GM18519 (cell line): ENCODE data around the gene BLM.

Experiments
- ATAC-seq: cut with Tn5 transposase; IDR thresholded peaks from one replicate; pipeline ENCODE4 v1.9.1; 2021; ENCODE audit warnings: mild to moderate bottlenecking, moderate library complexity; ENCODE audit not compliant: unreplicated experiment, low FRiP score

Gene BLM

DNA sequence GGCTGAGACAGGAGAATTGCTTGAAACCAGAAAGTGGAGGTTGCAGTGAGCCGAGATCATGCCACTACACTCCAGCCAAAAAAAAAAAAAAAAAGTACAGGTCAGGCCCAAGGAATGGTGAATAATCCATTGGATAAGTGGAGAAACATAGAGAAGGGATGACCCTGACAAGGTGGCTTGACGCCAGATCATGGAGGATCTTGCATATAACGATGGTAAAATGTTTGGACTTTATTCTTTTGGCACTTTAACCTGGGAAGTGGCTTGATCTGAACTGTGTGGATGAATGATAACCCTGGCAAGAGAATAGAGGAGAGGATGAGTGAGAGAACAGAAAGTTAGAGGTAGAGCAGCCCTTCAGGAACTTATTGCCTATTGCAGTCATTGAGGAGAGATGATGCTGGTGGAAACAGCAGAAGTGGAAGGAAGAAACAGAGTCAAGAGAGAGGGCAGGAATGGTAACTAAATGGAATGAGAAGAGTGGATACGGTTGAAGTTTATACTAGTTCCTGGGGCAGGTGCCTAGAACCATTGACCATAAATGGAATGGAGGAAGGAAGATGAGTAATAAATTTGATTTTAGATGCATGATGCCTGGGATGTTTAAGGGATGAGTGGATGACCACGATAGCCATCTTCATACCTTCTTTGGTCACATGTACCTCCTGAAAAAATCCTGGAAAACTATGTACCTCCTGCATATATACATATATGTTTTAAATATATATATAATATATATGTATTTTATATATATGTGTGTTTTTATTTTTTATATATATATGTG lies 57.8 kb downstream of the BLM start:
- ATAC-seq: no peak

DNA sequence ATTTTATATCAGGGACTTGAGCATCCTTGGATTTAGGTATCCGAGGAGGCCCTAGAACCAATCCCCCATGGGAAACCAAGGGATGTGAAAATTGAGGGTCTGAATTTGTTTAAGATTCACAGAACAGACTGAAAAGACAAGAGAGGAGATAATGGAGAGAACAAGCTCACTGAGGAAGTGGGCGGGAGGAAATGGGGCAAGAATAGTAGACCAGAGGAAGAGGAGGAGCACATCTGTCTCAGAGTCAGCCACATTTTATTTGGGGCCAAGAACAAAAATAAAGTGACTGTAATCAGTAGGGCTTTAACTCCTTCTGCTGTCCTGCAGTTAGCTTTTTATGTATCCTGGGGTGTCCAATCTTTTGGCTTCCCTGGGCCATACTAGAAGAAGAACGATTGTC lies 63.8 kb downstream of the BLM start:
- no peak for ATAC-seq

DNA sequence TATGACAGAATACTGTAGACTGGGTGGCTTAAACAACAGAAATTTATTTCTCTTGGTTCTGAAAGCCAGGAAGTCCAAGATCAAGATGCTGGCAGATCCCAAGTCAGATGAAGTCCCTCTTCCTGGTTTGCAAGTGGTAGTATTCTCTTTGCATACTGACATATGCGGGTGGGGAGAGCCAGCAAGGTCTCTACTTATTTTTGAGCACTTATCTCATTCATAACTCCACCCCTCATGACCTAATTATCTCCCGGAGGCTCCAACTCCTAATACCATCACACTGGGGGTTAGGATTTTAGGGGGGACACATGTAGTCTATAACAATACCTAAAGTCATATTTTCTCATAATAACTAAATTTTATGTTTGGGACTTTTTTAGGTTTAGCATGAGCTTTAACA lies 65.3 kb downstream of the BLM start:
- ATAC-seq: no peak

DNA sequence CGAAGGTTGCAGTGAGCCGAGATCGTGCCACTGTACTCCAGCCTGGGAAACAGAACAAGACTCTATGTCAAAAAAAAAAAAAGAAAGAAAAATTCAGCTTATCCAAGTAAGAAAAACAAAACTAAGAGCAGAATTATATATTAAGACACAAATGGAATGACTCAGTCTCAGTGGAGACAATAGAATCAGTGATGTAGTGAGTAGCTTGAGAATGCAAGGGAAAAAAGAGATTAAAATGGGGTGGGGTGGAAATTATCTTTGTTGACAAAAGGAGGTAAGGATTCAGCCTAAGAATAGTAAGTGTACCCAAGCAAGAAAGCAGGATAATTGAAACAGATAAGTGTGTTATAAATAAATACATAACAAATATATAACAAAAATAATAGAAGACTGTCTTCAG lies 70.7 kb downstream of the BLM start:
- ATAC-seq: no peak

DNA sequence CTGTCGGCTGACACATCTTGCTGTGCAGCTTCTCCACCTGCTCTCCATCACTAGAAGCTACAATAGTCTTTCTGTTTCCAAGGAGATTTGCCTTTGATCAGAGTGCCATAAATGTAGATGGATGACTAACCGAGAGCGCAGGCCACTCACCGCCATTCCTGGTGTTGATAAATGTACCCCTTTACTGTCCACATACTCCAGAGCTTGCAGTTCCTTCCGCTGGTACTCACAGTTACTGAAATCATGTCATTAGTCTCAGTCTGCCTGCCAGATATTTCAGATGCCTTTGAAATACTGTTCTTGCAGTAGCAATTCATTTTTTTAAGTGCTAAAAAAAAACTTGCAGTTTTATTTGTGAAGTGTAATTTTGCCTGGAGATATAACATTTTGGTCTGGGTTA lies 72.3 kb downstream of the BLM start:
- no peak for ATAC-seq

DNA sequence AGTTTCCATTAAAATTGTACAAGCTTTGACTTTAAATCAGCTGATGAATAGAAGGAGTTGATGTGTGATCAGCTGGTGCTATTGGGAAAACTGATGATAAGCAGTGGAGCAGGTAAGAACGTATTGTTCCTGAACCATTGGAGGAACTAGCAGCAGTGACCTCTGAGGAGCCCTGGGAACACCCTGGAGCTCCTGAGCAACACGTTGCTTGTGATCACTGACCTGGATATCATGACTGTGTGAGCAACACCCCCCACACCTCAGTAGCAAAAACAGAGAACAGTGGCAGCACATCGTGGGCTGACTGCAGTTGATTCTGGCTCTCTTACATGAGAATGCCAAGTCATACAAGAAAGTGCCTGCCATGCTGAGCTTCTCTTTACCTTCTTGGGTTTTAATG lies 72.9 kb downstream of the BLM start:
- no peak for ATAC-seq

DNA sequence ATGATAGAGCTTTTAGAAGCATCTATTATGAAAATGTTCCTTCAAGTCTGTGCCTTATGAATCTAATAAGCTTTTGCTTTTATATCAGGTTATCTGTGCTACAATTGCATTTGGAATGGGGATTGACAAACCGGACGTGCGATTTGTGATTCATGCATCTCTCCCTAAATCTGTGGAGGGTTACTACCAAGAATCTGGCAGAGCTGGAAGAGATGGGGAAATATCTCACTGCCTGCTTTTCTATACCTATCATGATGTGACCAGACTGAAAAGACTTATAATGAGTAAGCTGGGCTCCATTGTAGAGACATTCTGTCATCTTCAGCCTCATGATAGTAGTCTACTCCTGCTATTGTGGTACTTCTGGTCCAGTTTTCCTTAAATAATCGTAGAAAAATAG lies 73.4 kb downstream of the BLM start:
- ATAC-seq: no peak

DNA sequence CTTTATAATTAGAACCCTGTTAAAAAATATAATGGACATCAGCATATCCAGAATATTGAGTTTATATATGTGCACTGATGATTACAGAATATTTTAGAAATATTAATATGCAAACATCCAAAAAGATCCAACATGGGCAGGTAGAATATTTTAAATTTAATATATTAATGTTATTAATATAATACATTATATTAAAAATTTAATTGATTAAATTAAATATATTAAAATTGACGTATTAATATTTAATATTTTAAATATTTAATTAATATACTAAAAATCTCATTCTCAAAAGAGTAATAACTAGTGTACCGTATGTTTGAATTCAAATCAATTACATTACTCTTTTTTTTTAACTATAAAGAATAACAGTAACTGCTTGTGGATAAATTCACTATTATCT lies 77.4 kb downstream of the BLM start:
- no peak for ATAC-seq

DNA sequence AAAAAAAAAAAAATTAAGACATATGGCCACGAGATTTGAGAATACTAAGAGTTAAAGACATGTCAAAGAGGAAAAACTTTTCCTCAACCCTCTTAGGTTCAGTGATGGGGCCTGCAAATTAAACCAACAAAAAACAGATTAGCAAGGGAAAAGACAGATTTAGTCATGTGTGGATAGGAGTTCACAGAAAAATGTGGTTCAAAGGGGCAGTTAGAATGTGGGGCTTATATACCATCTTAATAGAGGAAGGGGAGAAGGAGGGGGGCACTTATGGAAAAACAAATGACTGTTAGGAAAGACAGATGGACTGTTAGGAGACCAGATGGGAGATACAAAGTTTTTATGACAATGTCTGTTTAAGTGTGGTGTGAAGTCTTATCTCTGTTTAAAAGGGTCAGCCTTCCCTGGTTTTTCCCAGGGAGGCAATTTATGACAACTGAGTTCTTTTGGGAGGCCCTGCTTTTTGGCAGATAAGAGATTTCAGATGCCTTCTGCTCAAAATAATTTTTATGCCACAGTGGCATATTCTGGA lies 82.6 kb downstream of the BLM start:
- no peak for ATAC-seq

DNA sequence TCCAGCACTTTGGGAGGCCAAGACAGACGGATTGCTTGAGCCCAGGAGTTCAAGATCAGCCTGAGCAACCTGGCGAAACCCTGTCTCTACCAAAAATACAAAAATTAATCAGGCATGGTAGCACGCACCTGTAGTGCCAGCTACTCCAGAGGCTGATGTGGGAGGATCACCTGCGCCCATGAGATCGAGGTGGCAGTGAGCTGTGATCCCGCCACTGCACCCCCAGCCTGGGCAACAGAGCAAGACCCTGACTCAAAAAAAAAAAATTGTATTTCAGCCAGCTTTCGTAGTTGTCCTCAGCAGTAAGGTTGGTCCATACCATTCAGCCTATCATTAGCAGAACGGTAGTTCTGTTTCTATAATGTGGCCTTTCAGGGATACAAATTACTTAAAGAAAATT lies 84.7 kb downstream of the BLM start:
- ATAC-seq: no peak

DNA sequence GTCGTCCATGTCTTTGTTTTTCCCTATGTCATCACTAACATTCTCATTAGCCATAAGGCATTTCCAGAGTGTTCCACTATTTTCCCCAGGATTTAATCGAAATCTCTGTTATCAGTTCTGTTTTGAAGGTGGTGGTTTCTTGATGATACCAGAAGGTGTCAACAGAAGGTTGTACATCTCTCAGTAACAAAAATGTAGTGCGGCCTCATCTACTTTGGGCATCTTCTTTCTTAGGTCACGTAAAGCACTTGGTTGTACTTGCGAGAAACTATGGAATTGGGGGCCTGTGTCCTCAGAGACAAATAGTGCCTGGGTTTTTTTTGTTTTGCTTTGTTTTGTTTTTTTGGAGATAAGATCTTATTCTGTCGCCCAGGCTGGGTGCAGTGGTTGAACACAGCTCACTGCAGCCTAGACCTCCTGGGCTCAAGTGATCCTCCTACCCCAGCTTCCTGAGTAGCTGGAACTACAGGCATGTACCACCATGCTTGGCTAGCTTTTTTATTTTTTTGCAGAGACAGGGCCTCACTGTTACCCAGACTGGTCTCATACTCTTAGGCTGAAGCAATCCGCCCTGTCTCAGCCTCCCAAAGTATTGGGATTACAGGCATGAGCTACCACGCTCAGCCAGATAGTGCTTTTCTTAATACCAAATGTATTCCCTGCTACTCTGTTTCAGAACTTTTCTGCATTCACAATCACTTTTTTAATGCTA lies 90.1 kb downstream of the BLM start:
- ATAC-seq: no peak

DNA sequence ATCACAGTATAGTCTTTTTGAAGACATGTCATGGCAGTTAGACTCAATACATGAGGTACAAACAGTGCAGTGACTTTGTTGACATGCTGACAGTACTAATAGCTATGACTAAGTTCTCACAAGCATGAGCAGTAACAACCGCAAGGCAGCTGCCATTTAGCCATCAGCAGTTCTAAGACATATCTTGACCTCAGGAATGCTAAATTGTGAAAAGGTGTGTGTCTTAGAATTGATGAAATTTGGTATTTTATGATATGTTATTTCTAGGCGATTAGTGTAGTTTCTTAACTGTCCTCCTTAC lies 90.6 kb downstream of the BLM start:
- no peak for ATAC-seq

DNA sequence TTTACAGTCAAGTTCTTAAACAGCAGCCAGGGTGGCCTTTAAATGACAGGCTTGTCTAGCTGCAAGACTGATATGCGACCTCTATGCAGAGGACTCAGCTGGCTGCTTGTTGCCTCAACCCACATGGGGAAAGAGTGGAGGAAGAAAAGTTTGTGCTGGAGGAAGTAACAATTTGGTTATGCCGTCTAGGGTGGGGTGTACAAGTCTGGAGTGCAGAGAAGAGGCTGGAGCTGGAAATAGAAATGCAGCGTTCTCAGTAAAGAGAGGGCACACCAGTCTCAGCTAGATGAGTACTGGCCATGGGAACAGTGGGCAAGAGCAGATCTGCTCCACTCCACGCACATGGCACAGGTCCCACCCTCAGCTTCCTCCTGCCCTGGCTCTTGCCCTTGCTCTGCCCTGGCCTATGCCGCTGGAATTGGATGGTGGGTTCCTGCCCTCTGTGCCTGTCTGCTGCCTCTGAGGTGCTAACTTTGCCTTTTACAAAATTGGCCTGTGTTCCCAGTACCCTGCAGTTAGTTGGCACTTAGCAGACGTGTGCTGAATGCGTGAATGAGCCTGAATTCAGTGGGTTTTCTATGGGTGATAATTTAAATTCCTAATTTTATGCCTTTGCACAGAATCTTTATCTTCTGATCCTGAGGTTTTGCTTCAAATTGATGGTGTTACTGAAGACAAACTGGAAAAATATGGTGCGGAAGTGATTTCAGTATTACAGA lies 91.5 kb downstream of the BLM start:
- no peak for ATAC-seq

DNA sequence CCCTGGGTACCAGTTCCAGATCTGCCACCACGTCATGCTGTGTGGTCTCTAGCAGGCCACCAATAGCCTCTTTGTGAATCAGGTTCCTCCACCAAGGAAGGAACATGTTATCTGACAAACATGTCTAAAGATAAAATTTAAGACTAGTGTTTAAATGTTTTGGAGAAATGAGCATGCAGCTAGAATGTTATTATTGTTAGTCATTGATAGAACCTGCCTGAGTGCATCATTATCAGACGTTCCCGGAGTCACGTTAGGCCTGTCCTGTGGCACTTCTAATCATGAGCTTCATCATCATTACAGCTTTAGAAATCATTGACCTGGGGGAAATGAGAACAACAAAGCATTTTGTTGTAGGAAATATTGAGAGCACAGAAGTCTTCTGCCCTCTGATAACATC lies 92.4 kb downstream of the BLM start:
- no peak for ATAC-seq

DNA sequence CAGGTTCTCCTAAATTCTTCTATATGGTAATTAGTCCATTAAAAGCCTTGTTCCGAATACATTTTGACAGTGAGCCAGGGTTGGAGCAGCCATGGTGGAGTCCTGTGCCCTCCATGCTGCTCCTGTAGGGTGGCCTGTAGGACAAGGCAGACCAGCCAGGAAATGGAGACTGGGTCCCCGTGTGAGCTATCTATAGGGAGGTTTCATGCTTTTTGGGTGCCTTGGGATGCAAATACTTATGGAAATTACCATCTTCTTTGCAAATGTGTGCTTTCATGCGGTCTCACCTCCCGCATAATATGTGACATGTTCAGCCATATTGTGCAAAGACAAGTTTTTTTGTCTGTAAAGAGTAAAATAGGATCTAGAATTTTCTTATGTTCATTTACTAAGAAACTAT lies 93.2 kb downstream of the BLM start:
- no peak for ATAC-seq

DNA sequence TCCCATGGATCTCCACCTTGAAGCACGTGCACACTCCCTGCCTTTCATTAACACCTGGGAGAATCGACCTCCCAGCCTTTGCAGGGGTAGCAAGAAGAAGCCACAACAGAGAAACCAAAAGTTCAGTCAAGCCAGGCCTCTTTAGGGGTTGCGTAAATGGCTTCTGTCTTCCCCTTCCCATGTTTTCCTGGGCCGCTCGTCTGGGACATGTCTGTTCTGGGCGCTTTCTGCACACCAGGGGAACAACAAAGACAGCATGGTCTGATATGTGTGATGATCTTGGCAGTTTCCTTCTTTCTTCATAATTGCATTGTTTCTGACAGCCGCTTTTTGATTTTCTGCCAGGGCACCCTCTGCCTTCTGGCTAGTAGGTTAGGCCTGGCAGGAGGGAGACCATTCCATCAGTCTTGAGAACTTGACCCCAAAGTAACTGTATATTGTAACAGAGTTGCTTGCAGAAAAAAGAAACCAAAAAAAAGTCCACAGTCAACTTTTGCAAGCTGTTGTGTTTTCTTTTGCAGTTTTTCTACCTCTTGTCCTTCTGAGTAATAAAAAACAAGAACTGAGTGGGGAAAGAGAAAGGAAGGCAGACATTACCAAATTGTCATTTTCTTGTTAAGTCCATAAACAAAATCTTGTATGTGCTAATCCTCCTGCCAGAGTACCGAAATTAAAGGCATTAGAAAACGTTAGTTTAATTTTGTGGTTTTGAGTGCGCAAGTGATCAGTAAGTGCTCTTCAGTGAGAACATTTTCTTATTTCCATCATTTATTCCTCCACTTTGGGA lies 95.2 kb downstream of the BLM start:
- ATAC-seq: no peak

DNA sequence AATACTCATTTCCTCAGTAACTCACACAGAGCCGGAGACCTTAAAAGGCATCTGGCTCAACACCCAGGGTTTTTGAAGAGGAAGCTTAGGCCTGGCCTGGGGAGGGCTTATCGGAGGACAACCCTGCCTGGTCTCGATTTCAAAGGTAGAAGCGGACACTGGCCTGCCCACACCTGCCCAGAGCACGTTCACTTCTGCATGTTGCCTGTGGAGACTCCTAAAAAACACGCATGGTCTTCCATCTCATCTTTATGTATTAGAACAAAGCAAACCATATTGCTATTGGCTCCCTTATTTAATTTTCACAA lies 95.8 kb downstream of the BLM start:
- no peak for ATAC-seq

DNA sequence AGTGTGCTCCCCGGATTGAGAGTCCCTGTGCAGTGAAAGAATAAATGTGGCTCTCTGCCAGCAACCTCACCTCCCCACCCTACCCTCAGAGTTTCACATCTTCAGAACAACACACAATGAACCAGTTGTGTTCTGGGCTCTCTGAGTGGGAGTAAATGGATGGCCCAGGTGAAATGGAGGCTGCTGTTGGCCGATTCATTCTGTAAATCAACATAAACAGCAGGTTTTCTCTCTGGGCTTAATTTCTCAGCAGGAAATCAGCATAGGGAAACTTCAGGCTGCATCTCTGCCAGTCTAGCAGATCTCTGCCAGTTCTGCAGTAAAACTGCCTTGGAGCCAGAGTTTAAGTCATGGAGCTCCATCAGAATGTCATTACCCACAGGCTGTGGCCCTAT lies 96.6 kb downstream of the BLM start:
- ATAC-seq: no peak

DNA sequence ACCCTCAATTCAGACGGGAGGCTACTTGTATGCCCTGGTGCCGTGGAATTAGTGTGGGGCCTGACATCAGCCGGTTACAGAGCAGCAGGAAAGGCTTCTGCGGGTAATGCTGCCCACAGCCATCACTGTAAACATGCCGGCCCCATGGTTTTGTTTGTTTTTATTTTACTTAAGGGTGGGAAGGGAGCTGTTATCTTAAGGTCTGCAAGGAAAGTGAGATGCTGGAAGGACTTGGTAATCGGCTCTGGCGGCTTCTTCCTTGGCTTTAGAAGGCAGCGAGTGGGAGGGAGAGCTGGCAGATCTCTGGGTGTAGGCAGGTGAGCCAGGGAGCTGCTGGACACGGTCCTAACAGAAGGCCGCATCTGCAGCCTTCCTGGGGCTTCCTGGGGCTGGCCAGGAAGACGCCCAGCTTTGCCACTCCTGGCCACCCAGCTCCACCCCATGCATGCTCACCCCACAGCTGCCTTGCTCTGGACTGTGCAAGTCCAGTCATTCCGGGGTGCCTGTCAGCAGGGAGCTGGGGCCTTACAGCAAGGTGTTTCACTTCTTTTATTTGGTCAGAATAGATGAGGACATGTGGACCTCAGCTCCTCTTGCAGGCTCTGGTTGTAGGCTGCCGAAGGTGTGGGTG lies 97.2 kb downstream of the BLM start:
- no peak for ATAC-seq

DNA sequence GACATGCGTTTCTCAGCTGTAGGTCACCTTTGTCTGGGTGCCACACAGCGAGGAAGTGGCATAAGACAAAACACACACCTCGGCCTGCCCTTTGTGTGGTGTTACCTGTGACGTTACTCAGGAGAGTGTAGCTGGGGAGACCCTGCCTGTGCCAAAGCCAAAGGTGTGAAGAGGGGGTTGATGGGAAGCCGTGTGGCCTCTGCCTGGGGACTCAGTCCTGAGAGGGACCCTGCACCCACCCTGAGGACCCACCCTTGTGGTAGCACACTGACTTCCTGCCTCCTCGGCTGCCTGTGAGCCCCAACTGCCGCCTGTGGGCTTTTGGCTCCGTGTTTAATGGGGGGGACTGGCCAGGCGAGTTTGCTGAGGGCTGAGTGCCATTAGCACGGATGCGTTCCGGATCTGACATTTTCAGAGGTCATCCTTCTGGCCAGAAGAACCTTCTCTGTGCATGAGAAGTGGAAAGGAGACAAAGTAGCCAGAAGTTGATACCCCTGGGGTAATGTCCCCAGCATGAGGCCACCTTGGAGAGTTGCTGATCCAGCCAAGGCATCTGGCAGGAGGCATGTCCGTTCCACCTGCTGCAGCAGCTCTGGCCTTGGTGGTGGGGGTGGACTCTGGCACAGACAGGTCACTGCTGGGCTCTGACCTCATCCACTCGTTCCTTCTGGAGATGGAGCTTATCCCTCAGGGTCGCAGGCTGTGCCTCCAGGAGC lies 99.4 kb downstream of the BLM start:
- ATAC-seq: no peak
